ENCODE measurements around the gene STK32B.

- TF ChIP-seq CTCF (conservative IDR thresholded peaks at IDR 0.05; ENCODE audit: low read length) (no peak), EZH2phosphoT487 (IDR thresholded peaks at IDR 0.05; ENCODE audit: borderline replicate concordance) (no peak)
Measured at GRCh38 chr4:5096261-5096660, 45.0 kb downstream of the STK32B start.

Measured in Loucy (cell line).